HG02571 (cell line): Measurements from ENCODE around the gene RELT.

Experiments used
- ATAC-seq: cut with Tn5 transposase; IDR thresholded peaks from one replicate; pipeline ENCODE4 v1.9.1; 2021; ENCODE audit warnings: mild to moderate bottlenecking, moderate library complexity; ENCODE audit not compliant: unreplicated experiment

RELT gene

GRCh38 chr11:73375830-73376159, 404 bp upstream of the RELT start:
- ATAC-seq: no peak

DNA sequence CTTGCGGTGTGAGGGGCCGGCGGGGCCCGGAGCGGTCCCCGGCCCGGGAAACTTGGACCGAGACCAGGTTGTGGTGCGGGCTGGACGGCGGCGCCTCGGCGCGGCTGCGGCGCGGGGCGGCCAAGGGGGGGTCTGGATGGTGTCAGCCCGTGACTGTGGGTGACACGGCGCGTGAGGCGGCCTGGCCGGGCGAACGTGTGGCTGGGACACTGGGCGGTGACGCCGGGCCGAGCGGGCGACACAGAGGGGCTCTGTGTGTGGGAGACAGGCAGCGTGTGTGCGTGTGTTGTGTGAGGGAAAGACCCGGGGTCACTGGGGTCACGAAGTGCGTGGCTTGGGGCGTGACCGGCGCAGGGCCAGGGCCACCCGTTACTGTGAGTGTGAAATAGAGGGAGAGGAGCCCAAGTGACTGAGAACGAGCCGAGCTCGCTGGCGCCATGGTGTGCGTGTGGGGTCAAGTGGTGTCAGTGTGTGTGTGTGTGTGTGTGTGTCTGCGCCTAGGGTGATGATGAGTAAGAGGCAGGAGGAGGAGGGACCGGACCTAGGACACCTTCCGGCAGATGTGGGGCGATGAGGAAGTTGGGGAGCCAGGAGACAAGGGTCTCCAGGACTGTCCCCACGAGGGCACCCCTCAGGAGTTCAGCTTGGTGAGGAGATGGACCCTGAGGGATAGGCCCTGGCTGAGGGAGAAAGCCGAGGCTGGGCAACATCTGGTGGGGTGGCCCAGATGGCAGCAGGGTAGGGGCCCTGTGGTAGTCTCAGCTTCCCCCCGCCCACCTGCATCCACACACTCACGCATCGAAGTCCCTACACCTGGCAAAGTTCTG, 817 bp downstream of the RELT start:
- ATAC-seq: no peak

DNA sequence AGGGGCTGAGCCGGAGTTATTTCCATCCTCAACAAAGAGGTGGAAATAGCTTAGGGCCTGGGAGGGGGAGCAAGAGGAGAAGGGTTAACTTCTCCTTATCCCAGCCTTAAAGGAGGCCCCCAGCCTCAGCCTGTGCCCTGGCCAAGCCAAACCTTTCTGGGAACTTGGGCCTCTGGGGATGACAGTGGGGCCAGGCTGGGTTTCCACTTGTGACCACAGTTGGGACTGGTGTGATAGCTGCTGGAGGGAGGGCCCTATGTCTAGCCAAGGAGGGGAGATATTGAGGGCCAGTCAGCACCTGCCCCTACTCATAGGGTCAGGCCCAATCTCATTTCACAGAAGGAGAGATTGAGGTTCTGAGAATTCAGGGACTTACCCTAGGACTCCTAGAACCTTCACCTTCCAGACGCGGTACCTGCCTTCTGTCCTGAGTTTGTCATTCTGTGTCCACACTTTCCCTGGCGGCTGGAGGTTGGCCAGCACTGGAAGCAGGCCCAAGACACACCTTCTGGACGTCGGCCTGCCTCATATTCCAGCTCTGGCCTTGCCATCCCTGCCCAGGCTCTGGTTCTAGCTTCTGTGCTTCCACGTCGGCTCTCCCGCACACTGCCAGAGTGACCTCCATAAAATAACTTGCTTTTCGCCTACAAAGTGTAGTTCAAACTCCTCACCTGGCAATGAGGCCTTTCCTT, 3.1 kb downstream of the RELT start:
- ATAC-seq: no peak

GRCh38 chr11:73380331-73380730, 4.1 kb downstream of the RELT start:
- no peak for ATAC-seq

- no peak for ATAC-seq
These were observed 4.8 kb downstream of the RELT start for GRCh38 chr11:73380897-73381410.

DNA sequence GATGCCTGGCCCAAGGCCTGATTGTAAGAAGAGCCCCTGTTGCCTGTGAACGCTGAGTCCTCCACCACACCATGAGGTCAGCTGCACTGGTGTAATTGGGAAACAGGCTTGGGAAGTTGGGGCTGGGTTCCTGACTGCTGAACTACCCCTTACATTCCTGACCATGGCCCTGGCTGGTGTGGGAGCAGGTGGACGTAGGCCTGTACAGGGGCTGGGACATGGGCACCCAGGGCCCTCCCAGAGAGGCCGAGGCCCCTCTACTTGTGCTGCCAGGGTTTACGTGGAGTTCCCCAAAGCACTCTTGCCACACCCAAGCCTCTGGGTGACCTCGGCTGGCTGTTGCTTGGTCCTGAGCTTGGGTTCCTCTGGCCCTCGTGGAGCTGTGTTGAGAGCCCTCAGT, 5.4 kb downstream of the RELT start:
- ATAC-seq: no peak

DNA sequence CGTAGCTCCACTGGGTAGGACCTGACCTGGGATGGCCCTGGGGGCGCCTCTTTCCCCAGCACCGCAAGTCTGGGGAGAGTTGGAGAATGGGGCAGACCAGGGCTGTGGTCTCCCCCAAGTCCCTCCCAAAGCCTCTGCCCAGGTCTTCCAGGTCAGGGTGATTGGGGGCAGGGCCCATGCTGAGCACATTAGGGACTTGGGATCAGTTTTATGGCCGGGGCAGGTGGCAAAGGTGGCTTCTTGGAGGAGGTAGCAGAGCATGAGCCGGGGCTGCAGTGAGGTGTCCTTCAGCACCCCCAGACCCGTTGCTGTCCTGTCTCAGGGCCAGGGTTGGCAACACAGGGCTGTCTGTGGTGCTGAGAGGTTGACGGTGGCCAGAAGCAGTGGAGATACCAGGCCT, 6.0 kb downstream of the RELT start:
- no peak for ATAC-seq

- ATAC-seq: no peak
These were observed 6.5 kb downstream of the RELT start for GRCh38 chr11:73382747-73383146.

- no peak for ATAC-seq
These were observed 7.3 kb downstream of the RELT start for GRCh38 chr11:73383249-73384124.

DNA sequence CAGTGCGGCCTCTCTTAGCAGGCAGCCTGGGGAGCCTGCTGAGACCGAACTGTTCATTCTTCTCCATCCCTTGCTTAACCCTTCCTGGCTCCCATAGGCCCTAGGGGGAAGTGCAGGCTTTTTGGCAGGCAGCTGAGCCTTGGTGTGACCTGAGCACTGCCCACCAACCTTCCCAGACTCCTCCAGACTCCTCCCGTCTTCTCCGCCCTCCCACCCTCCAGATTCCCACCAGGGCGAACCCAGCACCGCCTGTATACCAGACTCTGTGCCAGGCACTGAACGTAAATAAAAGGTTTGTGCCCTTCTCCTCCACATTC, 7.9 kb downstream of the RELT start:
- ATAC-seq: no peak

GRCh38 chr11:73384531-73384871, 8.3 kb downstream of the RELT start:
- no peak for ATAC-seq

DNA sequence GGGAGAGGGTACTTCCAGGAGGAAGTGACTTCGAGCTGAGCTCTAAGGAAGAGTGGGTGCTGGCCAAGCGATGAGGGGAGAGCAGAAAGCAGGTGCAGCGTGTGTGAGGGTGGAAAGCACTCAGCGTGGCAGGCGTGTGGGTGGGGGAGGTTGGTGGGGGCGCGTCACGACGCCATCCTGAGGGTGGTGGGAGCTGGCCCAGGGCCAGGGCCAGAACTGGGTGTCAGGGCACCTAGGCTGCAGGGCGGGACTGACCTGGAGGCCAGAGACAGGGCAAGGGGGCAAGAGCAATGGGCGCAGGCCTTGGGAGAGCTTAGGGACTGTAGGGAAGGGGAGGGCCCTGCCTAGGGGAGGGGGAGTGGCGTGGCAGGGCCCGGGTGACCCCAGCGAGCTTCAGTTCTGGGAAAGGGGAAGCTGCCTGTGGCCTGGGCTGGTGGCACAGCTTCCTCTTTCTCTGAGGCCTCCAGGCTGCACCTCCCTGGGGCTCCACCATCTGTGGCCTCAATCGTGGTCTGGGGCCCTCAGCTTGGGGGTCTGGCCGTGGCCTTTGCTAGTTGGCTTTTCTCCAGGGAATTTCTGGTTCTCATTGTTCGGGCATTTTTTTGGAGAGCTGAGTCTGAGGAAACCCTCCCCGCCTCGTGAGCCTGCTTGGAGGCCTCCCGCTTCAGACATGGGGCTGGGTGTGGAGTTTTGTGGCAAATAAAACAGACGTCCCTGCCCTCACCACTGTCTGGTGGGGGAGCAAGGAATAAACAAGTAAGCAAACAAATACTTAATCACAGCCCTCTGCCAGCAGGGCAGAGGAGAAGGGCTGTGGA, 8.9 kb downstream of the RELT start:
- peak; percentile 35 for ATAC-seq

GRCh38 chr11:73386016-73386415, 9.8 kb downstream of the RELT start:
- no peak for ATAC-seq

GRCh38 chr11:73386546-73386945, 10.3 kb downstream of the RELT start:
- no peak for ATAC-seq

GRCh38 chr11:73387594-73388264, 11.5 kb downstream of the RELT start:
- no peak for ATAC-seq

GRCh38 chr11:73388265-73389133, 12.3 kb downstream of the RELT start:
- no peak for ATAC-seq

DNA sequence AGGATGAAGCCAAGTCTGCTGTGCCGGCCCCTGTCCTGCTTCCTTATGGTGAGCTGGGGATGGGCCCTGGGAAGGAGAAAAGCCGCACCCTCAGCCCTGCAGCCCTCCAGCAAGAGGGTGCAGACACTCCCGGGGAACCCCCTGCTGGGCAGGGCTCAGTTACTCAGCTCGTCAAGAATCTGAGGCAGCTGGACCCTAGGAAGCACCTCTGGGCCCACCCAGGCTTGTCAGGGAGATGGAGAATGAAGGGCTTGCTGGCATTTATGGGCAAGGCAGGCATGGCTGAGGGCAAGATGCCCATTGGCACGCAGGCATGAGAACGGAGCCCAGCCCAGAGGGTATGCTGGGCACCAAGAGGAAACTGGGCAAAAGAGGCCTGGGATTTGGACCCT, 12.9 kb downstream of the RELT start:
- ATAC-seq: no peak

DNA sequence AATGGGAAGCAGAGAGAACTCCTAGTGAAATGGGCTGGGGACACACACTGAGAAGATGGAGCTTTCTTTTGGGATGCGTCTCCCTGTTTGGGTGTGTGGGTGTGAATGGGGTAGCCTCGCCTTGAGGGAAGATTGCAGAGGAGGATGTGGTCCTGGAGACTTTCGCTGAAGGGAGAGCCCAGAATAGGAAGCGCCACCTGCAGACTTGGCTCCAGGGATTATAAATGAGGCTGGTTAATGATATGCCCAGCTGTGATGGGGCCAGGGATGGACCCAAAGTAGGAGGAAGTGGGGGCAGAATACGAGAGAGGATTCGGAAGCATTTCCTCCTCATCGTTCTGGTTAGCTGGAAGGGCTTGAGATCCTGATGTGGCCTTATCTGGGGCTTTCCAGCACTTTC, 13.7 kb downstream of the RELT start:
- ATAC-seq: no peak
